GM12878 (cell line): ENCODE results near the gene RAP1GAP2.

Source experiments
- POLR2AphosphoS5 ChIP-seq: IDR thresholded peaks from 2 replicates; pipeline ENCODE4 v1.6.1; 2011; ENCODE audit warnings: mild to moderate bottlenecking, low read length, inconsistent platforms
- TF ChIP-seq, protein P1 (sequence below), 3 experiments: IDR thresholded peaks in 2 of 3; conservative IDR thresholded peaks in 1 of 3; 2 replicates each; pipeline ENCODE4 v1.5.1; 2011; ENCODE audit warnings: low read depth in 3 of 3, low read length in 3 of 3, mild to moderate bottlenecking in 3 of 3, control low read depth in 2 of 3, moderate library complexity in 2 of 3, inconsistent platforms in 1 of 3, mixed read lengths in 1 of 3; ENCODE audit not compliant: control insufficient read depth in 2 of 3, insufficient read depth in 1 of 3; ENCODE audit errors: extremely low read depth in 1 of 3
- TF ChIP-seq, protein P2 (sequence below): IDR thresholded peaks from 2 replicates; pipeline ENCODE4 v1.6.1; 2011; ENCODE audit warnings: low read depth, low read length, improper control_type of control experiment, borderline replicate concordance

DNA sequence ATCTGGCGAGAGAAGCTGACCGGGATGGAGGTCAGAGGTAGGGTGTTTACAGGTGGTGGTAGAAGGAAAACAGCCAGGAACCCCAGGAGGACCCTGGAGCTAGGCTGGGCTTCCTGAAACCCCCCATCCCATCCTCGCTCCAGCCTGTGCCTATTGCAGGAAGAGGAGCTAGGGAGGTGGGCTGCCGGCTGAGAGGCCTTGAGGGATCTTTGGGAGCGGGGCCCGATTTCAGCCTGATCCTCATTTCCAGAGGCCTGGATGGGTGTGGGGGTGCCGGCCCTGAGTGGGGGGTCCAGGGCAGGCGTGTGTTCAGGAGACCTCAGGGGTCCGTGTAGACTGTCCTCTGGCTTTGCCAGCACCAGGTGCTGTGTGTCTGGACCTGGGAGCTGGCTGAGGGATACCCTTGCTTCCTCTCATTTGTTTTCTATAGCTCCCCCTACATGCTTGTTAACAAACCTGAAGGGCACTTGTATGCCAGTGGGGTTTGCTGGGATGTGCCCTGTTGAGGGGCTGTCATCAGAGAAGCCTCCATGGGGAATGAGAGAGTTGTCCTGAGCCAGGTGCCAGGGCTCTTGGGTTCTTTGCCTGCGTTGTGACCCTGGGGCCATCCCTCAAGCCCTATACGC, 18.9 kb upstream of the RAP1GAP2 start:
- TF ChIP-seq POLR2AphosphoS5 = no peak
- TF ChIP-seq, protein P1, sequence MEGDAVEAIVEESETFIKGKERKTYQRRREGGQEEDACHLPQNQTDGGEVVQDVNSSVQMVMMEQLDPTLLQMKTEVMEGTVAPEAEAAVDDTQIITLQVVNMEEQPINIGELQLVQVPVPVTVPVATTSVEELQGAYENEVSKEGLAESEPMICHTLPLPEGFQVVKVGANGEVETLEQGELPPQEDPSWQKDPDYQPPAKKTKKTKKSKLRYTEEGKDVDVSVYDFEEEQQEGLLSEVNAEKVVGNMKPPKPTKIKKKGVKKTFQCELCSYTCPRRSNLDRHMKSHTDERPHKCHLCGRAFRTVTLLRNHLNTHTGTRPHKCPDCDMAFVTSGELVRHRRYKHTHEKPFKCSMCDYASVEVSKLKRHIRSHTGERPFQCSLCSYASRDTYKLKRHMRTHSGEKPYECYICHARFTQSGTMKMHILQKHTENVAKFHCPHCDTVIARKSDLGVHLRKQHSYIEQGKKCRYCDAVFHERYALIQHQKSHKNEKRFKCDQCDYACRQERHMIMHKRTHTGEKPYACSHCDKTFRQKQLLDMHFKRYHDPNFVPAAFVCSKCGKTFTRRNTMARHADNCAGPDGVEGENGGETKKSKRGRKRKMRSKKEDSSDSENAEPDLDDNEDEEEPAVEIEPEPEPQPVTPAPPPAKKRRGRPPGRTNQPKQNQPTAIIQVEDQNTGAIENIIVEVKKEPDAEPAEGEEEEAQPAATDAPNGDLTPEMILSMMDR (IDR thresholded peaks at IDR 0.05 in 2 of 3, conservative IDR thresholded peaks at IDR 0.05 in 1 of 3; ENCODE audit: control insufficient read depth in 2 of 3, extremely low read depth in 1 of 3, insufficient read depth in 1 of 3, low read depth in 3 of 3, low read length in 3 of 3) = no peak
- TF ChIP-seq, protein P2, sequence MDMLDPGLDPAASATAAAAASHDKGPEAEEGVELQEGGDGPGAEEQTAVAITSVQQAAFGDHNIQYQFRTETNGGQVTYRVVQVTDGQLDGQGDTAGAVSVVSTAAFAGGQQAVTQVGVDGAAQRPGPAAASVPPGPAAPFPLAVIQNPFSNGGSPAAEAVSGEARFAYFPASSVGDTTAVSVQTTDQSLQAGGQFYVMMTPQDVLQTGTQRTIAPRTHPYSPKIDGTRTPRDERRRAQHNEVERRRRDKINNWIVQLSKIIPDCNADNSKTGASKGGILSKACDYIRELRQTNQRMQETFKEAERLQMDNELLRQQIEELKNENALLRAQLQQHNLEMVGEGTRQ = no peak
